Trophoblast cell (in vitro differentiated cells and primary cell): ENCODE measurements around the gene KDM2B.
"Not testable (repeated sequence)": the region's sequence is repeated elsewhere in the genome, so short reads cannot be mapped to it uniquely, and the experiment has no call there.

Experiments
- DNase-seq, 2 donors: peaks; one replicate each; pipeline ENCODE4 v3.0.0-alpha.2; 2016
- H2AFZ ChIP-seq: 2 replicates; pipeline ENCODE4 v1.6.1; 2013; ENCODE audit warnings: low read length, moderate library complexity, mild to moderate bottlenecking; ENCODE audit not compliant: insufficient read depth, poor library complexity
- H2AK5ac ChIP-seq: 2 replicates; pipeline ENCODE4 v1.6.1; 2013; ENCODE audit warnings: mild to moderate bottlenecking, low read length
- H2BK120ac ChIP-seq: 2 replicates; pipeline ENCODE4 v1.6.1; 2013; ENCODE audit warnings: low read length, mild to moderate bottlenecking, moderate library complexity; ENCODE audit not compliant: insufficient read depth, poor library complexity
- H2BK12ac ChIP-seq: 2 replicates; pipeline ENCODE4 v1.6.1; 2013; ENCODE audit warnings: mild to moderate bottlenecking, low read length, moderate library complexity
- H2BK5ac ChIP-seq: 2 replicates; pipeline ENCODE4 v1.6.1; 2013; ENCODE audit warnings: low read length, low read depth, moderate library complexity, mild to moderate bottlenecking; ENCODE audit not compliant: poor library complexity
- H3K14ac ChIP-seq: 2 replicates; pipeline ENCODE4 v1.6.1; 2013; ENCODE audit warnings: mild to moderate bottlenecking, low read length
- H3K18ac ChIP-seq: 2 replicates; pipeline ENCODE4 v1.6.1; 2013; ENCODE audit warnings: mild to moderate bottlenecking, low read length
- H3K23ac ChIP-seq: 2 replicates; pipeline ENCODE4 v1.6.1; 2013; ENCODE audit warnings: low read length
- H3K27ac ChIP-seq: 2 replicates; pipeline ENCODE4 v1.5.1; 2013; ENCODE audit warnings: low read depth, mild to moderate bottlenecking, inconsistent platforms, low read length, moderate library complexity
- H3K27me3 ChIP-seq: 2 replicates; pipeline ENCODE4 v1.6.1; 2013; ENCODE audit warnings: inconsistent platforms, mild to moderate bottlenecking, low read length, moderate library complexity; ENCODE audit not compliant: insufficient read depth
- H3K36me3 ChIP-seq, 2 experiments: 1 replicate in 1 of 2; 2 replicates in 1 of 2; pipeline ENCODE4 v1.6.1; 2013; ENCODE audit warnings: low read length in 2 of 2, mild to moderate bottlenecking in 2 of 2, moderate library complexity in 1 of 2; ENCODE audit not compliant: insufficient read depth in 2 of 2, control insufficient read depth in 1 of 2
- H3K4ac ChIP-seq: 2 replicates; pipeline ENCODE4 v1.6.1; 2013; ENCODE audit warnings: low read depth, mild to moderate bottlenecking, low read length, moderate library complexity
- H3K4me1 ChIP-seq, 2 experiments: 1 replicate in 1 of 2; 2 replicates in 1 of 2; pipeline ENCODE4 v1.6.1; 2013; ENCODE audit warnings: low read length in 2 of 2, mild to moderate bottlenecking in 2 of 2, moderate library complexity in 1 of 2; ENCODE audit not compliant: insufficient read depth in 2 of 2, control insufficient read depth in 1 of 2
- H3K4me2 ChIP-seq: 2 replicates; pipeline ENCODE4 v1.6.1; 2013; ENCODE audit warnings: inconsistent platforms, mild to moderate bottlenecking, low read length, moderate library complexity
- H3K4me3 ChIP-seq: 2 replicates; pipeline ENCODE4 v1.5.1; 2013; ENCODE audit warnings: mild to moderate bottlenecking, low read depth, low read length, inconsistent platforms
- H3K79me1 ChIP-seq: one replicate; pipeline ENCODE4 v1.6.1; 2013; ENCODE audit warnings: low read length
- H3K79me2 ChIP-seq: 2 replicates; pipeline ENCODE4 v1.6.1; 2013; ENCODE audit warnings: low read length, mild to moderate bottlenecking; ENCODE audit not compliant: control insufficient read depth, insufficient read depth, poor library complexity
- H3K9ac ChIP-seq: 2 replicates; pipeline ENCODE4 v1.6.1; 2013; ENCODE audit warnings: mild to moderate bottlenecking, low read length
- H3K9me3 ChIP-seq: 2 replicates; pipeline ENCODE4 v1.6.1; 2013; ENCODE audit warnings: low read depth, mild to moderate bottlenecking, control low read depth, inconsistent platforms, low read length; ENCODE audit not compliant: insufficient read depth
- H4K12ac ChIP-seq: 2 replicates; pipeline ENCODE4 v1.6.1; 2013; ENCODE audit warnings: low read depth, mild to moderate bottlenecking, low read length, moderate library complexity
- H4K8ac ChIP-seq: 2 replicates; pipeline ENCODE4 v1.6.1; 2013; ENCODE audit warnings: low read depth, mild to moderate bottlenecking, low read length, moderate library complexity
- H4K91ac ChIP-seq: one replicate; pipeline ENCODE4 v1.6.1; 2013; ENCODE audit warnings: low read depth, mild to moderate bottlenecking, low read length, moderate library complexity
- WGBS: extraction: QIAGEN DNeasy Blood & Tissue Kit; methylation state at CpG from one replicate; pipeline ENCODE4 v1.1.7; 2013; ENCODE audit warnings: missing lambda C conversion rate; ENCODE audit not compliant: insufficient read length, insufficient coverage; ENCODE audit errors: extremely low coverage; 5-methylcytosine and 5-hydroxymethylcytosine counted together

The KDM2B gene

GRCh38 chr12:121595520-121595919 lies 14.7 kb upstream of the KDM2B start:
- Histone ChIP-seq H3K18ac (no peak overlapping the region), H3K27me3 (no peaks in the 10 kb centered on the region), H3K9ac (no peak overlapping the region), H3K4ac (no peak overlapping the region), H3K79me2 (no peaks in the 10 kb centered on the region), H3K36me3 (peaks cover 0 to 3% of the 10 kb centered on the region in 2 experiments), H3K23ac (no peak overlapping the region), H3K27ac (no peak overlapping the region), H2AK5ac (no peak overlapping the region), H2BK120ac (no peak overlapping the region), H3K4me1 (peaks cover 4 to 5% of the 10 kb centered on the region in 2 experiments), H3K4me2 (no peak overlapping the region), H2BK5ac (no peak overlapping the region), H3K9me3 (no peaks in the 10 kb centered on the region), H2AFZ (no peak overlapping the region), H3K14ac (no peak overlapping the region), H4K8ac (no peak overlapping the region), H4K12ac (no peak overlapping the region), H3K4me3 (no peak overlapping the region), H3K79me1 (peaks cover 4% of the 10 kb centered on the region), H2BK12ac (no peak overlapping the region), H4K91ac (no peak overlapping the region)
- DNase-seq = peak; percentile 28 to 66
- WGBS = no CpG with 5 or more reads among the region's 12 CpGs

- Histone ChIP-seq H4K91ac (no peak overlapping the region), H4K8ac (no peak overlapping the region), H3K4ac (no peak overlapping the region), H3K23ac (no peak overlapping the region), H3K27me3 (no peaks in the 10 kb centered on the region), H3K14ac (no peak overlapping the region), H3K9me3 (no peaks in the 10 kb centered on the region), H2BK5ac (no peak overlapping the region), H3K79me1 (peaks cover 7% of the 10 kb centered on the region), H3K9ac (no peak overlapping the region), H2AK5ac (no peak overlapping the region), H3K79me2 (no peaks in the 10 kb centered on the region), H3K4me1 (peaks cover 4 to 5% of the 10 kb centered on the region in 2 experiments), H2AFZ (no peak overlapping the region), H2BK120ac (no peak overlapping the region), H2BK12ac (no peak overlapping the region), H3K4me3 (no peak overlapping the region), H3K36me3 (peaks cover 0 to 3% of the 10 kb centered on the region in 2 experiments), H3K4me2 (peak overlapping the region; percentile 13), H3K27ac (peak overlapping the region; percentile 77), H4K12ac (no peak overlapping the region), H3K18ac (no peak overlapping the region)
- no peak for DNase-seq
- no CpG with 5 or more reads among the region's 4 CpGs for WGBS
Observed at GRCh38 chr12:121592320-121592719, 11.5 kb upstream of the KDM2B start.

- Histone ChIP-seq H3K14ac (no peak overlapping the region), H3K18ac (no peak overlapping the region), H3K27me3 (no peaks in the 10 kb centered on the region), H3K9me3 (no peaks in the 10 kb centered on the region), H2BK12ac (peak overlapping the region; percentile 5), H3K79me2 (no peaks in the 10 kb centered on the region), H2BK120ac (peak overlapping the region; percentile 10), H4K91ac (peak overlapping the region; percentile 33), H2AK5ac (no peak overlapping the region), H3K4me1 (peaks cover 4 to 5% of the 10 kb centered on the region in 2 experiments), H3K27ac (peak overlapping the region; percentile 45), H3K23ac (no peak overlapping the region), H3K9ac (no peak overlapping the region), H2AFZ (no peak overlapping the region), H3K4ac (no peak overlapping the region), H3K4me3 (no peak overlapping the region), H3K4me2 (peak overlapping the region; percentile 50), H4K12ac (no peak overlapping the region), H3K79me1 (peaks cover 7% of the 10 kb centered on the region), H4K8ac (peak overlapping the region; percentile 54), H2BK5ac (peak overlapping the region; percentile 56), H3K36me3 (peaks cover 0 to 3% of the 10 kb centered on the region in 2 experiments)
- WGBS = no CpG with 5 or more reads among the region's 10 CpGs
- DNase-seq = no peak
Observed at GRCh38 chr12:121590476-121591143, 9.8 kb upstream of the KDM2B start.

- not testable (repeated sequence) for H2AK5ac ChIP-seq, H3K9ac ChIP-seq, H3K9me3 ChIP-seq, H4K12ac ChIP-seq, DNase-seq, H2BK12ac ChIP-seq, H3K4me2 ChIP-seq, H2BK120ac ChIP-seq, H3K23ac ChIP-seq, H4K91ac ChIP-seq, H3K36me3 ChIP-seq, H3K79me2 ChIP-seq, H3K14ac ChIP-seq, H3K27ac ChIP-seq, H3K4me3 ChIP-seq, H4K8ac ChIP-seq, H3K18ac ChIP-seq, H2BK5ac ChIP-seq, H3K27me3 ChIP-seq, H2AFZ ChIP-seq, H3K4ac ChIP-seq
- WGBS = no CpG with 5 or more reads among the region's 6 CpGs
- peaks cover 10 to 19% of the 10 kb centered on the region in 2 experiments for H3K4me1 ChIP-seq
- peaks cover 12% of the 10 kb centered on the region for H3K79me1 ChIP-seq
Observed at GRCh38 chr12:121584885-121585284, 4.1 kb upstream of the KDM2B start.
